Bronchial epithelial cell (primary cell): Measurements from ENCODE around the gene MED7. TPM values are rescaled to one million over a fixed set of nuclear protein-coding genes. Genes with fewer than 3 reads are reported as not detected.

ENCODE experiments used
- DNase-seq: peaks from one replicate; pipeline ENCODE4 v3.0.0-alpha.2; 2010; ENCODE audit warnings: low read depth
- FAIRE-seq: peaks from 2 replicates; lab custom pipeline; 2011; peaks lifted over from hg19 to GRCh38; lab: Jason Lieb, UNC
- H3K27me3 ChIP-seq: 2 replicates; pipeline ENCODE4 v1.5.1; 2011; ENCODE audit warnings: low read length; ENCODE audit not compliant: control insufficient read depth, insufficient read depth
- H3K36me3 ChIP-seq: 2 replicates; pipeline ENCODE4 v1.5.1; 2011; ENCODE audit warnings: low read length; ENCODE audit not compliant: control insufficient read depth, insufficient read depth
- H3K4me3 ChIP-seq: 2 replicates; pipeline ENCODE4 v1.5.1; 2011; ENCODE audit warnings: mild to moderate bottlenecking, low read depth, low read length, control low read depth
- CTCF ChIP-seq: IDR thresholded peaks from 2 replicates; pipeline ENCODE4 v1.5.1; 2011; ENCODE audit warnings: mild to moderate bottlenecking, moderate library complexity, low read length, control low read depth, inconsistent platforms; ENCODE audit not compliant: insufficient read depth, severe bottlenecking
- total RNA-seq: library from RNA; depleted of rRNA; stranded (reverse); fragments of >200 nt; gene quantifications from 2 replicates; pipeline ENCODE4 v1.2.1, GENCODE V29; 2014

Gene MED7
- total RNA-seq, 1 donor from 2014 or later = 8.2 TPM

GRCh38 chr5:157175071-157175612 lies 32.5 kb upstream of the MED7 start:
- Histone ChIP-seq H3K27me3 (no peaks in the 10 kb centered on the region), H3K36me3 (no peaks in the 10 kb centered on the region), H3K4me3 (no peak overlapping the region)
- TF ChIP-seq CTCF = no peak
- FAIRE-seq (no peak), DNase-seq (no peak)

GRCh38 chr5:157172403-157172802 lies 29.7 kb upstream of the MED7 start:
- FAIRE-seq = no peak
- Histone ChIP-seq H3K4me3 (no peak overlapping the region), H3K36me3 (no peaks in the 10 kb centered on the region), H3K27me3 (no peaks in the 10 kb centered on the region)
- TF ChIP-seq CTCF = no peak
- no peak for DNase-seq

- TF ChIP-seq CTCF = no peak
- no peaks in the 10 kb centered on the region for H3K36me3 ChIP-seq
- no peak for FAIRE-seq
- DNase-seq = no peak
- no peaks in the 10 kb centered on the region for H3K27me3 ChIP-seq
- H3K4me3 ChIP-seq = no peak overlapping the region
Measured at GRCh38 chr5:157168286-157168685, 25.6 kb upstream of the MED7 start.

- TF ChIP-seq CTCF = no peak
- Histone ChIP-seq H3K36me3 (no peaks in the 10 kb centered on the region), H3K27me3 (no peaks in the 10 kb centered on the region), H3K4me3 (no peak overlapping the region)
- no peak for FAIRE-seq
- DNase-seq = no peak
Measured at GRCh38 chr5:157167214-157167621, 24.6 kb upstream of the MED7 start.

GRCh38 chr5:157166214-157167213 lies 23.8 kb upstream of the MED7 start, which contains the start of gene GARIN3:
GARIN3 (minus strand) TSS chr5:157166264; CDS start chr5:157166168, 96 bp downstream.
- DNase-seq = no peak
- TF ChIP-seq CTCF = no peak
- Histone ChIP-seq H3K27me3 (no peaks in the 10 kb centered on the region), H3K4me3 (no peak within 1 kb of the TSS), H3K36me3 (no peaks in the 10 kb centered on the region)
- FAIRE-seq = no peak
